Cardiac muscle cell (in vitro differentiated cells and primary cell): Measurements from ENCODE around the gene GPC5. TPM values are rescaled to one million over a fixed set of nuclear protein-coding genes. Genes with fewer than 3 reads are reported as not detected.
A peak's percentile ranks its signal among the peaks of the same experiment; 100 is the strongest.
"Not testable (repeated sequence)": the region's sequence is repeated elsewhere in the genome, so short reads cannot be mapped to it uniquely, and the experiment has no call there.

ENCODE experiments used
- DNase-seq, 2 donors: peaks; one replicate each; pipeline versions ENCODE4 v3.0.0 to v3.0.0-alpha.2; 2010 to 2017; ENCODE audit warnings: low read depth in 1 of 2, low spot score in 1 of 2
- H3K27ac ChIP-seq: fragments of 200-600 bp; sonication (generic); 2 replicates; pipeline ENCODE4 v1.5.1; 2016
- H3K27me3 ChIP-seq: fragments of 200-600 bp; sonication (generic); 2 replicates; pipeline ENCODE4 v1.6.0; 2016; ENCODE audit warnings: control low read depth
- H3K36me3 ChIP-seq: fragments of 200-600 bp; sonication (generic); 2 replicates; pipeline ENCODE4 v1.5.1; 2016; ENCODE audit warnings: control low read depth
- H3K4me1 ChIP-seq: fragments of 200-600 bp; sonication (generic); 2 replicates; pipeline ENCODE4 v1.8.1; 2017; ENCODE audit warnings: low read depth, mild to moderate bottlenecking, mixed run types
- H3K4me3 ChIP-seq: fragments of 200-600 bp; sonication (generic); 2 replicates; pipeline ENCODE4 v1.5.1; 2016; ENCODE audit warnings: mild to moderate bottlenecking
- H3K9me3 ChIP-seq: fragments of 200-600 bp; sonication (generic); 2 replicates; pipeline ENCODE4 v1.5.1; 2017; ENCODE audit warnings: low read depth, mild to moderate bottlenecking, control low read depth
- CTCF ChIP-seq: IDR thresholded peaks from 2 replicates; pipeline ENCODE4 v1.5.1; 2012; ENCODE audit warnings: low read depth, mild to moderate bottlenecking, low read length
- polyA plus RNA-seq: library from polyadenylated mRNA; unstranded; fragments of >200 nt; fragmentation: Nextera tagmentation; extraction: Ambion mirVana; gene quantifications from 2 replicates; pipeline ENCODE4 v1.2.1, GENCODE V29; 2016
- total RNA-seq: library from RNA; depleted of rRNA; stranded (reverse); fragments of >200 nt; gene quantifications from 2 replicates; pipeline ENCODE4 v1.2.3, GENCODE V29; 2016

GPC5 gene
- total and polyA plus RNA-seq, 2 experiments from 2014 or later: 0.97 to 3.3 TPM

GRCh38 chr13:91773591-91774227 is 375.3 kb downstream of the GPC5 start:
- DNase-seq: no peak
- H3K27me3 ChIP-seq: no peaks in the 10 kb centered on the region
- no peak overlapping the region for H3K27ac ChIP-seq
- no peaks in the 10 kb centered on the region for H3K4me1 ChIP-seq
- no peak overlapping the region for H3K4me3 ChIP-seq
- TF ChIP-seq CTCF: no peak
- no peaks in the 10 kb centered on the region for H3K36me3 ChIP-seq
- no peaks in the 10 kb centered on the region for H3K9me3 ChIP-seq

- H3K9me3 ChIP-seq: no peaks in the 10 kb centered on the region
- TF ChIP-seq CTCF: no peak
- no peaks in the 10 kb centered on the region for H3K36me3 ChIP-seq
- no peaks in the 10 kb centered on the region for H3K27me3 ChIP-seq
- no peak overlapping the region for H3K27ac ChIP-seq
- no peak overlapping the region for H3K4me3 ChIP-seq
- no peak for DNase-seq
- H3K4me1 ChIP-seq: no peaks in the 10 kb centered on the region
Measured at GRCh38 chr13:91774397-91774796, 376.0 kb downstream of the GPC5 start.

GRCh38 chr13:91776611-91777193 is 378.3 kb downstream of the GPC5 start:
- no peak overlapping the region for H3K4me3 ChIP-seq
- H3K27me3 ChIP-seq: no peaks in the 10 kb centered on the region
- no peak for TF ChIP-seq CTCF
- H3K9me3 ChIP-seq: no peaks in the 10 kb centered on the region
- H3K27ac ChIP-seq: no peak overlapping the region
- peaks cover 4% of the 10 kb centered on the region for H3K4me1 ChIP-seq
- DNase-seq: no peak
- no peaks in the 10 kb centered on the region for H3K36me3 ChIP-seq

GRCh38 chr13:91778123-91778522 is 379.7 kb downstream of the GPC5 start:
- DNase-seq: no peak
- Histone ChIP-seq H3K4me1 (peaks cover 4% of the 10 kb centered on the region), H3K36me3 (no peaks in the 10 kb centered on the region), H3K27me3 (no peaks in the 10 kb centered on the region), H3K27ac (no peak overlapping the region), H3K4me3 (no peak overlapping the region), H3K9me3 (no peaks in the 10 kb centered on the region)
- no peak for TF ChIP-seq CTCF

GRCh38 chr13:91781982-91782691 is 383.7 kb downstream of the GPC5 start:
- not testable (repeated sequence) for H3K4me3 ChIP-seq, H3K27ac ChIP-seq, H3K4me1 ChIP-seq, H3K9me3 ChIP-seq, H3K27me3 ChIP-seq, H3K36me3 ChIP-seq
- peak; percentile 6 to 51 for DNase-seq
- TF ChIP-seq CTCF: peak; percentile 16
